H1 (cell line): ENCODE results near the gene UBE2V1. TPM values are rescaled to one million over a fixed set of nuclear protein-coding genes. Genes with fewer than 3 reads are reported as not detected.

Experiments used
- GABPA ChIP-seq: IDR thresholded peaks from 2 replicates; pipeline ENCODE4 v1.6.1; 2011; ENCODE audit warnings: mild to moderate bottlenecking, low read length, moderate library complexity, borderline replicate concordance; ENCODE audit not compliant: insufficient read depth
- JUND ChIP-seq: IDR thresholded peaks from 2 replicates; pipeline ENCODE4 v1.6.1; 2011; ENCODE audit warnings: mild to moderate bottlenecking, improper control_type of control experiment, low read length
- PHF8 ChIP-seq: fragments of 200-600 bp; sonication (generic); conservative IDR thresholded peaks from 2 replicates; pipeline ENCODE4 v1.7.1; 2012; ENCODE audit warnings: low read depth, mild to moderate bottlenecking, inconsistent platforms, low read length, moderate library complexity
- SP1 ChIP-seq: IDR thresholded peaks from 2 replicates; pipeline ENCODE4 v1.6.1; 2011; ENCODE audit warnings: low read depth, low read length
- ZNF274 ChIP-seq: IDR thresholded peaks from 2 replicates; pipeline ENCODE4 v1.7.0; 2012; ENCODE audit warnings: low read length, borderline replicate concordance; ENCODE audit errors: extremely low read depth
- polyA plus RNA-seq, 7 experiments: library from polyadenylated mRNA; depleted of rRNA in 3 of 7; stranded (reverse) in 5 of 7; unstranded in 2 of 7; fragments of >200 nt in 5 of 7; fragments of 200-250 nt in 2 of 7; gene quantifications; 1 replicate in 5 of 7; 2 replicates in 1 of 7; 4 replicates in 1 of 7; pipeline versions ENCODE4 v1.2.1 to v1.2.3, GENCODE V29; 2011 to 2013; ENCODE audit warnings: missing spikeins in 2 of 7, mixed read lengths in 2 of 7
- total RNA-seq: library from RNA; stranded (reverse); fragmentation: NEBNext Ultra II Directional; extraction: Animal tissue kit (Norgen Biotek cat#: 25700); gene quantifications from 2 replicates; pipeline ENCODE4 v1.2.1, GENCODE V29; 2021

The UBE2V1 gene
- total and polyA plus RNA-seq, 2 of the 8 experiments (the other 6 are each of a cell fraction or from before 2014, with no cell fraction given): 141 to 184 TPM

DNA sequence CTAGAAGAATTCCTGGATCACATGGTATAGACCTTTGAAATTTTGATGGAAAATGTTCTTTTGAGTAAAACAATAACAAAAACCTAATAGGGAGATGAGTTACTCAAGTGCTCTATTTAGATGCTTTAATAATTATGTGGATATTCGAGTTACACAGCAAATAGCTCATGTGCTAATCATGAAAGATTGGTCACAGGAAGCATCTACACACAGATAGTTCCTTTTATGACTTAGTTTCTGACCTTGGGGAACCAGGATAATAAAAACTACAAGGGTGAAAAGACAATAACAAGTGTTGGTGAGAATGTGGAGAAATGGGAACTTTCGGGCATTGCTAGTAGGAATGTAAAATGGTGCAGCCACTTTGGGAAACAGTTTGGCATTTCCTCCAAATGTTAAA, 19.7 kb downstream of the UBE2V1 start (continued):
- TF ChIP-seq PHF8: no peak
- TF ChIP-seq SP1: no peak
- TF ChIP-seq JUND: no peak
- TF ChIP-seq GABPA: no peak
- TF ChIP-seq ZNF274: no peak
